Keratinocyte (primary cell): ENCODE data around the gene NTSR1. TPM values are rescaled to one million over a fixed set of nuclear protein-coding genes. Genes with fewer than 3 reads are reported as not detected.

Source experiments
- DNase-seq: peaks from one replicate; pipeline ENCODE4 v3.0.0-alpha.2; 2011; ENCODE audit warnings: low read depth, missing footprints, low spot score
- FAIRE-seq: peaks from 2 replicates; lab custom pipeline; 2011; peaks lifted over from hg19 to GRCh38; lab: Jason Lieb, UNC
- H2AFZ ChIP-seq: 2 replicates; pipeline ENCODE4 v1.6.0; 2012; ENCODE audit warnings: low read length, control low read depth, inconsistent platforms; ENCODE audit not compliant: control insufficient read depth
- H3K27ac ChIP-seq: 2 replicates; pipeline ENCODE4 v1.5.1; 2011; ENCODE audit warnings: low read length; ENCODE audit not compliant: control insufficient read depth, insufficient read depth
- H3K27me3 ChIP-seq: 3 replicates; pipeline ENCODE4 v1.6.0; 2011; ENCODE audit warnings: low read length; ENCODE audit not compliant: control insufficient read depth, insufficient read depth; ENCODE audit errors: extremely low read depth
- H3K36me3 ChIP-seq, 2 experiments: 2 replicates in 1 of 2; 3 replicates in 1 of 2; pipeline ENCODE4 v1.5.1; 2011; ENCODE audit warnings: low read length in 2 of 2, mild to moderate bottlenecking in 1 of 2; ENCODE audit not compliant: control insufficient read depth in 2 of 2, insufficient read depth in 2 of 2; ENCODE audit errors: extremely low read depth in 1 of 2
- H3K4me1 ChIP-seq: 3 replicates; pipeline ENCODE4 v1.5.1; 2011; ENCODE audit warnings: low read length; ENCODE audit not compliant: control insufficient read depth, insufficient read depth; ENCODE audit errors: extremely low read depth
- H3K4me2 ChIP-seq: 3 replicates; pipeline ENCODE4 v1.6.0; 2011; ENCODE audit warnings: low read depth, low read length; ENCODE audit not compliant: control insufficient read depth, insufficient read depth; ENCODE audit errors: extremely low read depth
- H3K4me3 ChIP-seq, 3 experiments: fragments of 200-600 bp in 1 of 3; sonication (generic) in 1 of 3; 2 replicates in 2 of 3; 3 replicates in 1 of 3; pipeline ENCODE4 v1.5.1; 2011 to 2016; ENCODE audit warnings: low read length in 3 of 3, mild to moderate bottlenecking in 3 of 3, control low read depth in 2 of 3, inconsistent platforms in 1 of 3, low read depth in 1 of 3, mixed read lengths in 1 of 3, mixed run types in 1 of 3, moderate library complexity in 1 of 3; ENCODE audit not compliant: control insufficient read depth in 2 of 3, insufficient read depth in 2 of 3; ENCODE audit errors: extremely low read depth in 1 of 3
- H3K79me2 ChIP-seq: 2 replicates; pipeline ENCODE4 v1.6.0; 2012; ENCODE audit warnings: low read length; ENCODE audit not compliant: control insufficient read depth, insufficient read depth
- H3K9ac ChIP-seq: 3 replicates; pipeline ENCODE4 v1.6.0; 2011; ENCODE audit warnings: low read length; ENCODE audit not compliant: control insufficient read depth, insufficient read depth; ENCODE audit errors: extremely low read depth
- H3K9me1 ChIP-seq: 3 replicates; pipeline ENCODE4 v1.6.0; 2011; ENCODE audit warnings: low read length; ENCODE audit not compliant: control insufficient read depth, insufficient read depth; ENCODE audit errors: extremely low read depth
- H3K9me3 ChIP-seq: 2 replicates; pipeline ENCODE4 v1.5.1; 2012; ENCODE audit warnings: low read depth, low read length; ENCODE audit not compliant: control insufficient read depth
- H4K20me1 ChIP-seq: 3 replicates; pipeline ENCODE4 v1.6.0; 2011; ENCODE audit warnings: low read length; ENCODE audit not compliant: control insufficient read depth, insufficient read depth; ENCODE audit errors: extremely low read depth
- EZH2 ChIP-seq: IDR thresholded peaks from one replicate; pipeline ENCODE4 v1.6.1; 2012; ENCODE audit warnings: inconsistent platforms, mild to moderate bottlenecking, low read length, moderate library complexity
- dilution Hi-C: fragments of 300-500 bp; cut with MboI; formaldehyde crosslinking; loops from one replicate; pipeline ENCODE4 v1.7.0; 2020; ENCODE audit warnings: low sequenced_read_pairs; ENCODE audit not compliant: extremely low pct_ligation_motif_present
- polyA plus RNA-seq, 5 experiments: library from polyadenylated mRNA; depleted of rRNA in 3 of 5; stranded (reverse) in 3 of 5; stranded (forward) in 1 of 5; unstranded in 1 of 5; fragments of >200 nt; gene quantifications; 1 replicate in 1 of 5; 2 replicates in 3 of 5; 3 replicates in 1 of 5; pipeline versions ENCODE4 v1.2.1 to v1.2.3, GENCODE V29; 2011 to 2012; ENCODE audit warnings: missing spikeins in 2 of 5, low read depth in 1 of 5, low replicate concordance in 1 of 5
- TF ChIP-seq, protein P1 (sequence below), 3 experiments: IDR thresholded peaks in 1 of 3; conservative IDR thresholded peaks in 1 of 3; optimal IDR thresholded peaks in 1 of 3; 2 replicates in 2 of 3; 3 replicates in 1 of 3; pipeline versions ENCODE3 to v1.5.1; 2011; ENCODE audit warnings: low read length in 3 of 3, mild to moderate bottlenecking in 3 of 3, moderate library complexity in 2 of 3, control low read depth in 1 of 3, inconsistent platforms in 1 of 3; ENCODE audit not compliant: insufficient read depth in 2 of 3; ENCODE audit errors: extremely low read depth in 1 of 3

The NTSR1 gene
- polyA plus RNA-seq, 1 donor (not counting 4 experiments of a cell fraction or from before 2014, with no cell fraction given), result 0.55 TPM

DNA sequence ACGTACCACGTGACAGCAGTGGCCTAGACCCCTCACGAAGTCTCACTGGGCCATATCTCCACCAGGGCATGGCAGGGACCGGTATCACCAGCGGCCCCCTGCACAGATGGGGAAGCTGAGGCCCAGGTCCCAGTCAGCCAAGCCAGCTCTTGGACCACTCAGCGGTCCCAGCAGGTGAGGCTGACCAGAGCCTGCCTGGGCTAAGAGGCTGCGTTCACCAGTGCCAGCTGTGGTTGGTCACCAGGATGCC, 85.0 kb downstream of the NTSR1 start:
- H3K9me3 ChIP-seq, result no peaks in the 10 kb centered on the region
- peak overlapping the region; percentile 81 for H2AFZ ChIP-seq
- DNase-seq, result no peak
- dilution Hi-C loops, result no loop called here
- H3K9ac ChIP-seq, result no peak overlapping the region
- H3K4me2 ChIP-seq, result peak overlapping the region; percentile 84
- H3K79me2 ChIP-seq, result peaks cover 12% of the 10 kb centered on the region
- peaks cover 34% of the 10 kb centered on the region for H3K4me1 ChIP-seq
- peaks cover 6 to 7% of the 10 kb centered on the region in 2 experiments for H3K36me3 ChIP-seq
- peak overlapping the region in 1 of 3 experiments; percentile 56 for H3K4me3 ChIP-seq
- TF ChIP-seq EZH2, result no peak
- TF ChIP-seq, protein P1, sequence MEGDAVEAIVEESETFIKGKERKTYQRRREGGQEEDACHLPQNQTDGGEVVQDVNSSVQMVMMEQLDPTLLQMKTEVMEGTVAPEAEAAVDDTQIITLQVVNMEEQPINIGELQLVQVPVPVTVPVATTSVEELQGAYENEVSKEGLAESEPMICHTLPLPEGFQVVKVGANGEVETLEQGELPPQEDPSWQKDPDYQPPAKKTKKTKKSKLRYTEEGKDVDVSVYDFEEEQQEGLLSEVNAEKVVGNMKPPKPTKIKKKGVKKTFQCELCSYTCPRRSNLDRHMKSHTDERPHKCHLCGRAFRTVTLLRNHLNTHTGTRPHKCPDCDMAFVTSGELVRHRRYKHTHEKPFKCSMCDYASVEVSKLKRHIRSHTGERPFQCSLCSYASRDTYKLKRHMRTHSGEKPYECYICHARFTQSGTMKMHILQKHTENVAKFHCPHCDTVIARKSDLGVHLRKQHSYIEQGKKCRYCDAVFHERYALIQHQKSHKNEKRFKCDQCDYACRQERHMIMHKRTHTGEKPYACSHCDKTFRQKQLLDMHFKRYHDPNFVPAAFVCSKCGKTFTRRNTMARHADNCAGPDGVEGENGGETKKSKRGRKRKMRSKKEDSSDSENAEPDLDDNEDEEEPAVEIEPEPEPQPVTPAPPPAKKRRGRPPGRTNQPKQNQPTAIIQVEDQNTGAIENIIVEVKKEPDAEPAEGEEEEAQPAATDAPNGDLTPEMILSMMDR (optimal IDR thresholded peaks at IDR 0.05 in 1 of 3, IDR thresholded peaks at IDR 0.05 in 1 of 3, conservative IDR thresholded peaks at IDR 0.05 in 1 of 3; ENCODE audit: extremely low read depth in 1 of 3, insufficient read depth in 2 of 3, low read length in 3 of 3), result no peak
- peak overlapping the region; percentile 36 for H3K27ac ChIP-seq
- no peak for FAIRE-seq
- H3K9me1 ChIP-seq, result peaks cover 3% of the 10 kb centered on the region
- no peaks in the 10 kb centered on the region for H3K27me3 ChIP-seq
- H4K20me1 ChIP-seq, result no peaks in the 10 kb centered on the region

GRCh38 chr20:62794007-62794724, 85.5 kb downstream of the NTSR1 start:
- dilution Hi-C loops, result no loop called here
- DNase-seq, result no peak
- H3K4me1 ChIP-seq, result peaks cover 34% of the 10 kb centered on the region
- peak overlapping the region; percentile 28 to 56 (median 51) for H3K4me3 ChIP-seq
- peaks cover 3% of the 10 kb centered on the region for H3K9me1 ChIP-seq
- no peaks in the 10 kb centered on the region for H3K9me3 ChIP-seq
- FAIRE-seq, result no peak
- peaks cover 11% of the 10 kb centered on the region in 2 experiments for H3K36me3 ChIP-seq
- H4K20me1 ChIP-seq, result no peaks in the 10 kb centered on the region
- no peak for TF ChIP-seq EZH2
- TF ChIP-seq, protein P1 (optimal IDR thresholded peaks at IDR 0.05 in 1 of 3, IDR thresholded peaks at IDR 0.05 in 1 of 3, conservative IDR thresholded peaks at IDR 0.05 in 1 of 3; ENCODE audit: extremely low read depth in 1 of 3, insufficient read depth in 2 of 3, low read length in 3 of 3), result no peak
- no peaks in the 10 kb centered on the region for H3K27me3 ChIP-seq
- H3K79me2 ChIP-seq, result peaks cover 13% of the 10 kb centered on the region
- H2AFZ ChIP-seq, result peak overlapping the region; percentile 81
- peak overlapping the region; percentile 61 for H3K27ac ChIP-seq
- H3K9ac ChIP-seq, result peak overlapping the region; percentile 60
- peak overlapping the region; percentile 85 for H3K4me2 ChIP-seq
